Measurements from ENCODE around the gene RAP1GAP.

Gene RAP1GAP

DNA sequence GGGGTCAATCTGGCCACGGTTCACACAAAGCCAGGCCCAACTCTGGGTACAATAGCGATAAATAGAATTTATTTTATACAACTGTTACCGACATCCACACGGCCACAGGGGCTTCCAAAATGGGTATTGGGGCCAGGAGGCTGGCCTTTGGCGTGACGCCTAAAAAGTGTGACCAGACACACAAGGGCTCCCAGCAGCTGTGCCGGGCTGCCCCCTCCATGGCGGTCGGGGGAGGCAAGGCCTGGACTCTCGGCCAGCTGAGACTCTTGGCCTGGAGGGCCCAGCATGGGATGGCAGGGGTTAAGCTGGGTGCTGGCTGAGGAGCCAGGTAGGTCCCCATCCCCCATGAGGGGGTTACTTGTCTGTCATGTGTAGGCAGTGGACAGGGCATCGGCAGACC, 73.0 kb downstream of the RAP1GAP start:
- in situ Hi-C loops (cut with MboI; ENCODE audit: low sequenced_read_pairs) = no loop called here

DNA sequence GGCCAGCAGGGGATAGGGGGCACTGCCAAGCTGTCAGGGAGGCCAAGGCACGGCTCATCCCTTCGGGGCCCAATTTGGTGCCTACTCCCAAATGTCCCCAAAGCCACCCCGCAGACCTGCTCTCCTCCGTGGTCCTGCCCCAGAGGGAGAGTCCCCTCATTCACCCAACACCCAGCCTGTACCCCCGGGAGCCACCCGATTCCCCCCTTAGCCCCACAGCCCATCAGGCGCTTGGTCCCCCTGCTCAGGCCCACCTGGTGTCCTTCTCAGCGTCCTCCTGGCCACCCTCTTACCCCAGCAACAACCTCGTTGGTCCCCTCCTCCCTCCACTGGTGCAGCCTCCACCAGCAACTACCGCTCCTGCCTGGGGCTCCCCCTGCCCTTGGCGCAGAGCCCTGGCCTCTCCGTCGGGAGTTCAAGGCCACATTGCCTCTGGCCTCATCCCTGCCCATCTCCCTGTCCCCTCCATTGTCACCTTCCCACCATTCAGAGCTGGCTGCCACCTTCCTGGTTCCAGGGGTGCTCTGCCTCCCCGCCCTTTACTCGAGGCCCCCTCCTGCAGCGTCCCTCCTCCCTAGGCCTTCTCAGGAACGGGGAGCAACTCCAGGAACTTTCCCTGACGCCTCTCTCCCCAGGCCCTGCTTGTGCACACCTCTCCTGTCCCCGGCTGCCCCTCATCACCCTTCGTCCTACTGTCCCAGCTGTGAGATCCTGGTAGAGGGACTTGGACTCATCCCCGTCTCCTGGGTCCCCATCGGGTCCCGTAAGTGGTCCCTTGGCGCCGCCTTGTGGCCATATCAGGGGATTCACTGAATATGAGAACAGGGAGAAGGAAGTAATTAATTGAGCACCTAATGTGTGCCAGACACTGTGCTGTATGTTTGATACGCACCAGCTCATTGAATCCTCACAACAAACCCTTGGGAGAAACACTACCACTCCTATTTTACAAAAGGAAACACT, 73.9 kb downstream of the RAP1GAP start:
- in situ Hi-C loops (cut with MboI; ENCODE audit: low sequenced_read_pairs) = no loop called here

- in situ Hi-C loops (cut with MboI; ENCODE audit: low sequenced_read_pairs) = no loop called here
Measured at GRCh38 chr1:21594501-21594900, 74.7 kb downstream of the RAP1GAP start.

DNA sequence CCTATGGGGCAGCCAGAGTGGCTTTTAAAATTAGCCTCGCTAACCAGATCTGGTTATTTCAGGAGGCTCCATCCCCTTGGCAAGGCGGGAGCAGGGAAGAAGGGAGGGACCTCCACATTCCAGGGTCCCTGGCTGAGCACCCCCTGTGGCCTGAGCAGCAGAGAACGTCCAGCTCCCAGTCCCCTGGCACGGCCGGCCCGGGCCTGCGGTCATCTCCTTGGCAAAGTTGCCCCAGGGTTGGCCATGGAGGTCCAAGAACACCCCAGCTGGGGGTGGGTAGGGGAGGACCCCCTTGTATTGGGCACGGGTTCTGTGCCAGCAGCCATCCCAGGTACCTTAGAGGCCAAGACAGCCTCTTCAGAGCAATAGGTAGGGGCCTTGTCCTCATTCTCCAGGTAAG, 75.9 kb downstream of the RAP1GAP start:
- in situ Hi-C loops (cut with MboI; ENCODE audit: low sequenced_read_pairs) = no loop called here

DNA sequence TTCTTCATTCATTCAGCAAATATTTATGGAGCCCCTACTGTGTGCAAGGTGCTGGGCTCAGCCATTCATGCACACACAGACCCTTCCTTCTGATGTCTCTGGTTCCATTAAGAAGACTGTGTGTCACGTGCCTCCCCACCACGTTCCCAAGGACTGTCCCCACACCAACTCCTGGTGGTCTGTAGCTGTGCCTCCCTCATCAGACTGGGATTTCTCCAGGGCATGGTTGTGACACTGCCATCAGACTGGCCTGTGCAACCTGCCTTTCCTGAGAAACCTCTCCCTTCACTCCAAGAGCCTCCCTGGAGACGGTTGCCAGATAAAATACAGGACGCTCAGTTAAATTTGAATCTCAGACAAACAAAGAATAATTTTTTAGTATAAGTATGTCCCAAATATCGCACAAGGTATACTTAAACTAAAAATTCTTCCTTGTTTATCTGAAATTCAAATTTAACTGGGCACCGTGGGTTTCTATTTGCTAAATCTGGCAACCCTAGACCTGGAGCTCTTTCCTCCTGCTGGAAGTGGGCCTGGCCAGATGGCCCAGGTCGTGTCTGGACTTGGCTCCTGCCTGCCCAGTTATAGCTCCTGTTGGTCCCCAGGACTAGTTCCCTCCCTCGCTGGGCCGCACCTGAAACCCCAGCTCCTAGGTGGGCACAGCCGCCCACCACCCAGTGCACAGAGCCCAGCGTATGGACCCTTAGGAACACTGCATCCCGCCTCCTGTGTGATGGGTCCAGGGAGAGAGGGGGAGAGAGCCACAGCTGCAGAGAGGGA, 76.9 kb downstream of the RAP1GAP start:
- in situ Hi-C loops (cut with MboI; ENCODE audit: low sequenced_read_pairs) = no loop called here

GRCh38 chr1:21590934-21591333, 78.2 kb downstream of the RAP1GAP start:
- in situ Hi-C loops (cut with MboI; ENCODE audit: low sequenced_read_pairs) = no loop called here

DNA sequence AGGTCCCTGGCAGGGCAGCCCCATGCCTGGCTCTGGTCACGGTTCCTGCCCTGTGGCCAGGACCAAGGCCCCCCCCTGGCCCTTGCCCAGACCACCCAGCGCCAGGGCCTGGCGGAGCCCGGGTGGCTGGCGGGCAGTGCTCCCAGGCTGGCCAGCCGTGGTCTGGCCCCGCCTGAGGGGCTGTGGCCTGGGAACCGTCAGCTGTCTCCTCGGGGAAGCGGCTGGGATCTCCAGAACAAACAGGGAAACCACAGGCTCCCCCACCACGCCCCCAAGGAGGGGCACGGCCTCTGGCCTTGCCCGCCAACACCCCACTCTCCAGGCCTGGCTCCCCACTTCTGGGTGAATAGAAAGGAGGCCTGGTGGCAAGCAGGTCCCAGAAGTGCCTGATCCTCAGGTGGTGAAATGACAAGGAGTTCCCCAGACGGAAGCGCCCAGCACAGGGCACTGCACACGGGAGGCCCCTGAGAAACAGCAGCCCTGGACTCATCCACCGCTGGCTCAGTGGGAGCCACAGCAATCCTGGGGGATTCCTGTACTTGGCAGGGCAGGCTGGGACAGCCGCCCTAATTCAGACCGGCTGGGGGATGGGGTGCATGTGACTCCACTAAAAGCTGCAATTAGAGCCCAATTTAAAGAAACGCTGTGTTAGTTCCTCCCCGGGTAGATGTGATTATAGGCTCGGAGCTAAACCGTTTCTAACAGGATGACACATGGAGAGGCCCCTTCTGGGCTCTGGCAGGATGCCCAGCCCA, 78.9 kb downstream of the RAP1GAP start:
- in situ Hi-C loops (cut with MboI; ENCODE audit: low sequenced_read_pairs) = no loop called here

DNA sequence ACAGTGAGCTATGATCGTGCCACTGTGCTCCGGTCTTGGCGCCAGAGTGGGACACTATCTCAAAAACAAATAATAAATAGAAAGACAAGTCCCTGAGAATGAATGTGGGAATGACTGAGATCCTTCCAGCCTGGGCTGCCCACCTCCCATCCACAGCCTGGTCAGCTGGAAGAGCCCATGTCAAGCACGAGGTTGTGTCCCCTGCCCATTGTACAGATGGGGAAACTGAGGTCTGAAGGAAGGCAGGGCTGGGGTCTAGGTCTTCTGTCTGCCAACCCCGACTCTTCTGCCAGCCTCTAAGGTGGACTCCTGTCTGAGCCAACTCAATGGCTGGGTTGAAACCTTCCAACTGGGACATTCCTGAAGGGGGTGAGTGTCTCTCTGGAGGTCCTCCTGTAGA, 79.5 kb downstream of the RAP1GAP start:
- in situ Hi-C loops (cut with MboI; ENCODE audit: low sequenced_read_pairs) = no loop called here

GRCh38 chr1:21587602-21587953, 81.6 kb downstream of the RAP1GAP start:
- in situ Hi-C loops (cut with MboI; ENCODE audit: low sequenced_read_pairs) = no loop called here

DNA sequence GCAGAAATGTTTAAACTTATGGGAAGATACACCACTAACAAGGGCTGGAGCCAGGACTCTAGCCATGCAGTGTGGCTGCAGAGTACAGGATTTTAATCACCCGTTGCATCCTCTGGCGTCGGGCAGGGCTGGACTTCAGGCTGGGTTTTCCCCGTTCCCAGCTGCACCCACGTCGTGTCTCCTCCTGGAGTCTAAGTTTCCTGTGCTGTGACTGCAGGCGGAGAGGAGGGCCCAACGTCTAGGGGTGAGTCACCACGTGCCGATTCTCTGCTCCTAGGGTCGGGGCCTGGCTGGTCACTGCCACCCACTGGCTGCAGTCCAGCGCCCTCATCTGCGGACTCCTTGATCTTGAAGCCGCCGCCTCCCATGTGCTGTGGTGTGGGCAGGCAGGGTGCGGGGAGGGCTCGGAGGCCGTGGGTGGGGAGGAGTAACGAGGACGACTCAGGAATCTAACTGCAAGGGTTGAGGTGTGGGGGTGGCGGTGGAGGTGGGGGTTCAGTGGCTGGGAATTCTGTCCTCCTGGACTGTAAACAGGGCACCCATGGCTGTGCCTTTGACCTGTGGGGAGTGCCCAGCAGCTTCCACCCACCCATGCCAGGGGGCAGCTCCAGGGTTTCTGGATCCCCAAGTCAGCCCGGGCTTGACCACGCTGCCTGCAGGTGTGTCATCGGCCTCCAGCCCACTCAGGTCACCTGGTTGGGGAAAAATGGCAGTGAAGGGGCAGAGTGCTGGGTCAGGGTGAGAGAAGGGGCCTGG, 82.1 kb downstream of the RAP1GAP start:
- in situ Hi-C loops (cut with MboI; ENCODE audit: low sequenced_read_pairs) = no loop called here

DNA sequence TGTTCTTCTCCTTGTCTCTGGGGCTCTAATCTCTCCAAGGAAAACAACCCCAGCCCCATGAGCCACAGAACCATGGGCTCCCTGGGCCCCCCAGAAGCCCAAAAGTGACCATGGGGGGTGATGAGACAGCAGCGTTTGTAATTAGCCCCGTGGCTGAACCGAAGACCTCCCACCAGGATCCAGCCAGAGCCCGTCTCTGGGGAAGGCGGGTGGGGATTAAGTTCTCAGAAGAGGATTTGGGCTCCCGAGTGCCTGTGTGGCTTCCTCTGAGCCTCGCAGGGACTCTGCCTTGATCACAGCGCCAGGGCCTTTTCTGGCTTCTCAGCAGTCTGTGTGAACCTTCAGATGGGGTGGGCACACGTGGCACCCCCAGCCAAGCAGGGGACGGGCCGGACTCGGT, 82.9 kb downstream of the RAP1GAP start:
- in situ Hi-C loops (cut with MboI; ENCODE audit: low sequenced_read_pairs) = no loop called here

GRCh38 chr1:21585037-21585436, 84.1 kb downstream of the RAP1GAP start:
- in situ Hi-C loops (cut with MboI; ENCODE audit: low sequenced_read_pairs) = no loop called here

- in situ Hi-C loops (cut with MboI; ENCODE audit: low sequenced_read_pairs) = no loop called here
Measured at GRCh38 chr1:21584096-21584495, 85.1 kb downstream of the RAP1GAP start.

- in situ Hi-C loops (cut with MboI; ENCODE audit: low sequenced_read_pairs) = no loop called here
Measured at GRCh38 chr1:21579791-21580190, 89.4 kb downstream of the RAP1GAP start.

- in situ Hi-C loops (cut with MboI; ENCODE audit: low sequenced_read_pairs) = no loop called here
Measured at GRCh38 chr1:21577933-21578332, 91.2 kb downstream of the RAP1GAP start.

DNA sequence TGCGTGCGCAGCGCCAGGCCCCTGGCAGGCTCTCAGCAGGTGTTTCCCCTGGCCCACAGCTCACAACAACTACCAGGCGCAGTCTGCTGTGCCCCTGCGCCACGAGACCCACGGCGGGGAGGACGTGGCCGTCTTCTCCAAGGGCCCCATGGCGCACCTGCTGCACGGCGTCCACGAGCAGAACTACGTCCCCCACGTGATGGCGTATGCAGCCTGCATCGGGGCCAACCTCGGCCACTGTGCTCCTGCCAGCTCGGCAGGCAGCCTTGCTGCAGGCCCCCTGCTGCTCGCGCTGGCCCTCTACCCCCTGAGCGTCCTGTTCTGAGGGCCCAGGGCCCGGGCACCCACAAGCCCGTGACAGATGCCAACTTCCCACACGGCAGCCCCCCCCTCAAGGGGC, 91.8 kb downstream of the RAP1GAP start:
- in situ Hi-C loops (cut with MboI; ENCODE audit: low sequenced_read_pairs) = no loop called here

GRCh38 chr1:21576798-21577187, 92.4 kb downstream of the RAP1GAP start:
- in situ Hi-C loops (cut with MboI; ENCODE audit: low sequenced_read_pairs) = no loop called here

DNA sequence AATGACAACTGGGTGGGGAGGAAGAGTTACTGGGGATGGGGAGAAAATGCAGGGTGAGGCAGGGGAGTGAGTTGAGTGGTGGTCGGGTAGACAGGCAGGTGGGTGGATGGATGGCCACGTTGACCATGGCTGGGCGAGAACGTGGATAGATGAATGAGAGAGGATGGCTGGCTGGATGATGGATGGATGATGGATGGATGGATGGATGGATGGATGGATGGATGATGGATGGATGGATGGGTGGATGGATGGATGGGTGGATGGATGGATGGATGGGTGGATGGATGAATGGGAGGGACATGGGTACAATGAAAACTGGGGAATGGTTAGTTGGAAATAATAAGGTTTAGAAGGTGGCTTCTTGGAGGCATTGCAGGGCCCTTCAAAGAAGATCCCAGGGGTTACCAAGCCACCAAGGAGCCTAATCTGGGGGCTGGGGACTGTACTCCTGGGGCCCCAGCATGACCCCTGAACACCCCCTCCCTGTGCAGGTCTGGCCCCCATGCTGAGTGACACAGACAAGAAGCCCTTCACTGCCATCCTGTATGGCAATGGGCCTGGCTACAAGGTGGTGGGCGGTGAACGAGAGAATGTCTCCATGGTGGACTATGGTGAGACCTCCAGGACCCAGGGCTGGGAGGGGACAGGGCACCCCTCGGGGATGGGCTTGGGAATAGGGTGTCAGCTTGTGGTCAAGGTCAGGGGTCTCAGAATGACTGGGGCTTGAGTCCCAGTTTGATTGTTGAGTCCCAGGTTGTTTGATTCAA, 92.9 kb downstream of the RAP1GAP start:
- in situ Hi-C loops (cut with MboI; ENCODE audit: low sequenced_read_pairs) = no loop called here

DNA sequence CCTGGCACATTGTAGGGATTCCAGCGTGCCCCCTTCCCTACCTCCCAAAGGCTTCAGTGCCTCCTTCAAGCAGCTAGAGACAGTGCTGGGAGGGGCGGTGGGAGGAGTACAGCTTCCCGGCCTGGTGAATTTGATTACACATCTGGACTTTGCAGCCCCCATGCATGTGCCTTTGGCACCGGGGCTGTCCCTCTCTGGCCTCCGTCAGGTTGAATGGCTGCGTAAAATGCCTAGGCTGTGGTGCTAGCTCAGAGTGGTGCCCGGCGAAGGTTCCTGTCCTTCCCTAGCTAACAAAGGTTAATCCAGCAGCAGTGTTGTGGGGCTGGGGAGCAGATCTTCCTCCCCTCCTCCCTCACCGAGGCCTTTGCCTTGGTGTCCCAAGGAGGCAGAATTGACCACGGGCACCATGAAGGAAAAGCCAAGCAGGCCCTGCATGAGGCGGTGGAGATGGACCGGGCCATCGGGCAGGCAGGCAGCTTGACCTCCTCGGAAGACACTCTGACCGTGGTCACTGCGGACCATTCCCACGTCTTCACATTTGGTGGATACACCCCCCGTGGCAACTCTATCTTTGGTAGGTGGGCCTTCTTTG, 93.7 kb downstream of the RAP1GAP start:
- in situ Hi-C loops (cut with MboI; ENCODE audit: low sequenced_read_pairs) = no loop called here
